ENCODE data around the gene LINGO4. TPM values are rescaled to one million over a fixed set of nuclear protein-coding genes. Genes with fewer than 3 reads are reported as not detected.

The LINGO4 gene
- polyA plus RNA-seq (not detected in 3 replicates), polyA minus RNA-seq (not detected in 3 replicates)
- not detected for polyA plus RNA-seq (2011; ENCODE audit: low read depth)
- not detected in 2 replicates for polyA plus RNA-seq (2011; cell fraction: cytosol; rRNA removed)
- 0.04 TPM in 1 of 2 replicates, not detected in the other for polyA plus RNA-seq (2011; cell fraction: nucleus; rRNA removed)
- polyA plus RNA-seq (2012; ENCODE audit: low replicate concordance): not detected in 2 replicates
- not detected for polyA minus RNA-seq (2011; cell fraction: cytosol; rRNA and poly(A)+ RNA removed)
- not detected in 2 replicates for polyA minus RNA-seq (2011; cell fraction: nucleus; rRNA and poly(A)+ RNA removed)

- H3K4me2 ChIP-seq (ENCODE audit: control insufficient read depth, extremely low read depth, insufficient read depth, low read depth, low read length): no peak within 1 kb of the TSS
- DNase-seq (ENCODE audit: low read depth, low spot score) (no peak), FAIRE-seq (no peak)
- no peaks in the 10 kb centered on the region for H4K20me1 ChIP-seq (ENCODE audit: control insufficient read depth, extremely low read depth, insufficient read depth, low read length)
- H3K4me1 ChIP-seq (ENCODE audit: control insufficient read depth, extremely low read depth, insufficient read depth, low read length): no peaks in the 10 kb centered on the region
- TF ChIP-seq EZH2 (IDR thresholded peaks at IDR 0.05; ENCODE audit: low read length) (no peak), CTCF (optimal IDR thresholded peaks at IDR 0.05 in 1 of 3, IDR thresholded peaks at IDR 0.05 in 1 of 3, conservative IDR thresholded peaks at IDR 0.05 in 1 of 3; ENCODE audit: extremely low read depth in 1 of 3, insufficient read depth in 2 of 3, low read length in 3 of 3) (no peak)
- H3K79me2 ChIP-seq (ENCODE audit: control insufficient read depth, insufficient read depth, low read length): no peaks in the 10 kb centered on the region
- H3K9me1 ChIP-seq (ENCODE audit: control insufficient read depth, extremely low read depth, insufficient read depth, low read length): no peaks in the 10 kb centered on the region
- H3K9ac ChIP-seq (ENCODE audit: control insufficient read depth, extremely low read depth, insufficient read depth, low read length): no peak within 1 kb of the TSS
- no peak within 1 kb of the TSS for H3K4me3 ChIP-seq (ENCODE audit: control insufficient read depth in 2 of 3, extremely low read depth in 1 of 3, insufficient read depth in 2 of 3, low read depth in 1 of 3, low read length in 3 of 3)
- peaks cover 48% of the 10 kb centered on the region for H3K27me3 ChIP-seq (ENCODE audit: control insufficient read depth, extremely low read depth, insufficient read depth, low read length)
- no peak within 1 kb of the TSS for H2AFZ ChIP-seq (ENCODE audit: control insufficient read depth, low read length)
- dilution Hi-C loops (cut with MboI; ENCODE audit: extremely low pct_ligation_motif_present, low sequenced_read_pairs): no loop called here
- no peaks in the 10 kb centered on the region for H3K9me3 ChIP-seq (ENCODE audit: control insufficient read depth, low read depth, low read length)
- H3K27ac ChIP-seq (ENCODE audit: control insufficient read depth, insufficient read depth, low read length): no peak within 1 kb of the TSS
- H3K36me3 ChIP-seq (ENCODE audit: control insufficient read depth in 2 of 2, extremely low read depth in 1 of 2, insufficient read depth in 2 of 2, low read length in 2 of 2): no peaks in the 10 kb centered on the region
Measured at GRCh38 chr1:151805066-151805820, at the start of gene LINGO4. TSS of gene LINGO4 (minus strand) at chr1:151805419. CDS start at chr1:151802704, 2,715 bp downstream.

GRCh38 chr1:151854658-151855057 is 49.4 kb upstream of the LINGO4 start:
- Histone ChIP-seq H4K20me1 (ENCODE audit: control insufficient read depth, extremely low read depth, insufficient read depth, low read length) (no peaks in the 10 kb centered on the region), H2AFZ (ENCODE audit: control insufficient read depth, low read length) (no peak overlapping the region), H3K27me3 (ENCODE audit: control insufficient read depth, extremely low read depth, insufficient read depth, low read length) (peaks cover 8% of the 10 kb centered on the region), H3K4me3 (ENCODE audit: control insufficient read depth in 2 of 3, extremely low read depth in 1 of 3, insufficient read depth in 2 of 3, low read depth in 1 of 3, low read length in 3 of 3) (no peak overlapping the region), H3K4me1 (ENCODE audit: control insufficient read depth, extremely low read depth, insufficient read depth, low read length) (peaks cover 23% of the 10 kb centered on the region), H3K9me1 (ENCODE audit: control insufficient read depth, extremely low read depth, insufficient read depth, low read length) (no peaks in the 10 kb centered on the region), H3K27ac (ENCODE audit: control insufficient read depth, insufficient read depth, low read length) (no peak overlapping the region), H3K9ac (ENCODE audit: control insufficient read depth, extremely low read depth, insufficient read depth, low read length) (no peak overlapping the region), H3K4me2 (ENCODE audit: control insufficient read depth, extremely low read depth, insufficient read depth, low read depth, low read length) (no peak overlapping the region), H3K9me3 (ENCODE audit: control insufficient read depth, low read depth, low read length) (no peaks in the 10 kb centered on the region), H3K36me3 (ENCODE audit: control insufficient read depth in 2 of 2, extremely low read depth in 1 of 2, insufficient read depth in 2 of 2, low read length in 2 of 2) (no peaks in the 10 kb centered on the region), H3K79me2 (ENCODE audit: control insufficient read depth, insufficient read depth, low read length) (no peaks in the 10 kb centered on the region)
- FAIRE-seq (no peak), DNase-seq (ENCODE audit: low read depth, low spot score) (no peak)
- no peak for TF ChIP-seq CTCF (optimal IDR thresholded peaks at IDR 0.05 in 1 of 3, IDR thresholded peaks at IDR 0.05 in 1 of 3, conservative IDR thresholded peaks at IDR 0.05 in 1 of 3; ENCODE audit: extremely low read depth in 1 of 3, insufficient read depth in 2 of 3, low read length in 3 of 3)
- TF ChIP-seq EZH2 (IDR thresholded peaks at IDR 0.05; ENCODE audit: low read length): no peak
- dilution Hi-C loops (cut with MboI; ENCODE audit: extremely low pct_ligation_motif_present, low sequenced_read_pairs): no loop called here

Measured in keratinocyte (primary cell).